A673 (cell line): Measurements from ENCODE around the gene GFOD2.

Experiments
- EZH2 ChIP-seq: fragments of 200-600 bp; sonication (generic); IDR thresholded peaks from 2 replicates; pipeline ENCODE4 v1.6.1; 2017; ENCODE audit warnings: borderline replicate concordance, low read depth, mild to moderate bottlenecking, mixed read lengths, antibody characterized with exemption, low read length; ENCODE audit not compliant: poor library complexity, severe bottlenecking
- TF ChIP-seq, protein P1 (sequence below): fragments of 300-800, 200-600 bp; sonication (generic); conservative IDR thresholded peaks from 2 replicates; pipeline ENCODE4 v1.5.1; 2017; ENCODE audit warnings: low read depth, mild to moderate bottlenecking, antibody characterized with exemption, low read length, moderate library complexity, mixed read lengths

DNA sequence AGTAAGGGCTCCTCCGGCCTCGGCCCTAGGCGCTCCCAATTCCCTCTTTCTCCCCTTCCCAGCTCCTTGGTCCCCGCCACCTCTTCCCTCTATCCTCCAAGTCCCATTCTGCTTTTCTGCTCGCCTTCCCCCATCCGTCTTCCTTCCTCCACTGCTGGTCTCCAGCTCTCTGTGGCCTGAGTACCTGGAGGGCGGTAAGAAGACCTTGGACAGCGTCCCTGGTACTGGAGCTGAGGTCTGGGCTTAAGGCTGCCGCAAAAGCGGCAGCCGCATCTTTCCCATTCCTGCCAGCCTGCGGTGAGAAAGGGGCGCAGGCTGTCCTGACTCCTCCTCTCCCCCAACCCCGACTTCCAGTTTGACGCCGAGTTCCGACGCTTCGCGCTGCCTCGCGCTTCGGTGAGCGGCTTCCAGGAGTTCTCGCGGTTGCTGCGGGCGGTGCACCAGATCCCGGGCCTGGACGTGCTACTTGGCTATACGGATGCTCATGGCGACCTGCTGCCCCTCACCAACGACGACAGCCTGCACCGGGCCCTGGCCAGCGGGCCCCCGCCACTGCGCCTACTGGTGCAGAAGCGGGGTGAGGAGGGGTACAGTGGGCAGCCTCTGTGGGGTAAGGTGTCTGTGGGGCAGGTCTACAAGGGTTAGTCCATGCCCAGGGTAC is 57.9 kb downstream of the GFOD2 start:
- TF ChIP-seq, protein P1, sequence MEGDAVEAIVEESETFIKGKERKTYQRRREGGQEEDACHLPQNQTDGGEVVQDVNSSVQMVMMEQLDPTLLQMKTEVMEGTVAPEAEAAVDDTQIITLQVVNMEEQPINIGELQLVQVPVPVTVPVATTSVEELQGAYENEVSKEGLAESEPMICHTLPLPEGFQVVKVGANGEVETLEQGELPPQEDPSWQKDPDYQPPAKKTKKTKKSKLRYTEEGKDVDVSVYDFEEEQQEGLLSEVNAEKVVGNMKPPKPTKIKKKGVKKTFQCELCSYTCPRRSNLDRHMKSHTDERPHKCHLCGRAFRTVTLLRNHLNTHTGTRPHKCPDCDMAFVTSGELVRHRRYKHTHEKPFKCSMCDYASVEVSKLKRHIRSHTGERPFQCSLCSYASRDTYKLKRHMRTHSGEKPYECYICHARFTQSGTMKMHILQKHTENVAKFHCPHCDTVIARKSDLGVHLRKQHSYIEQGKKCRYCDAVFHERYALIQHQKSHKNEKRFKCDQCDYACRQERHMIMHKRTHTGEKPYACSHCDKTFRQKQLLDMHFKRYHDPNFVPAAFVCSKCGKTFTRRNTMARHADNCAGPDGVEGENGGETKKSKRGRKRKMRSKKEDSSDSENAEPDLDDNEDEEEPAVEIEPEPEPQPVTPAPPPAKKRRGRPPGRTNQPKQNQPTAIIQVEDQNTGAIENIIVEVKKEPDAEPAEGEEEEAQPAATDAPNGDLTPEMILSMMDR: no peak
- TF ChIP-seq EZH2: no peak
